ENCODE results near the gene UGT2A1.

UGT2A1 gene

DNA sequence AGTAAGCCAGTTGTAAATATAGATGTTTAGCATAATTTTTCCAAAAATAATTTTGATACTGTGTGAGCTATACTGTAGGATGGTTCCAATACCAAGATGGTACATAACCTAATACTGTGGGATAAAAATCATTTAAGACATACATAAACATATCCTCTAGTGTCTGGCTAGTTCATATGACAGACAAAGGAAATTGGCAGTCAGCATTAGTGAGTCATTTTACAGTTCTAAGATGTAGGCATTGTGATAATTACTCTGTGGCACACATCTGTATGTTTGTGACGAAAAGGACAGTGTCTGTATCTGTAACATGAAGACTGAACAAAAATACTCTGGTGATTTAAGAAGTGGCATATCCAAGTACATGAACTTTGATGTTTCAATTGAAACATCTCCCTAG, 63.2 kb downstream of the UGT2A1 start:
- no peak for DNase-seq (ENCODE audit: low read depth)

DNA sequence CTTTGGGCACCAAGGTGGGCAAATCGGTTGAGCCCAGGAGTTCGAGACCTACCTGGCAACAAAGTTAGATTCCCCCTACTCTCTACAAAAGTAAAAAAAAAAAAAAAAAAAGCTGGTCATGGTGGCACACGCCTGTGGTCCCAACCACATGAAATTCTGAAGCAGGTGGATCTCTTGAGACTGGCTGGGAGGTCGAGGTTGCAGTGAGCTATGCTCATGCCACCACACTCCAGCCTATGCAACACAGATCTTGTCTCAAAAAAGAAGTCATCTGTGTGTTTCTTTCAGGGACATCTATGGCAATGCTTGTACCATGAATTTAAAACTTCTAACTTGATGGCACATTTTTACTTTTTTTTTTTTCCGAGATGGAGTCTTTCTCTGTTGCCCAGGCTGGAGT, 68.9 kb downstream of the UGT2A1 start:
- DNase-seq (ENCODE audit: low read depth), result no peak

DNA sequence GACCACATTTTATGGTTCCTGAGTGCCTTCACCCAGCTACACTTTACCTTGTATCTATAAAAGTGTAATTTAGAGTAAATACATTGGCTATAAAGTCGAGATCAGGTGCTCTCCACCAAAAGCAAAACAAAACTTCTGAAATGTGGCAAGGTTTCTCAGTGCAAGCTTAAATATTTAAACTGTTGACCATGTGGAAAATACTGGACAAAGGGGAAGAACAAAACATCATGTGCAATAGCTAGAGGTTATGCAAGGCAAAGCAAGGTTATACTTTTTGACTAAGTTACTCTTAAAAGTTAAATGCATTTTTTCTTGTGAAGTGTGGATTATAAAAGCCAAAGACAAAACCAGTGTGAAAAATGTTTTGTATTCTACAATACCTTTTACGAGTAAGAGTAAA, 69.5 kb downstream of the UGT2A1 start:
- no peak for DNase-seq (ENCODE audit: low read depth)

DNA sequence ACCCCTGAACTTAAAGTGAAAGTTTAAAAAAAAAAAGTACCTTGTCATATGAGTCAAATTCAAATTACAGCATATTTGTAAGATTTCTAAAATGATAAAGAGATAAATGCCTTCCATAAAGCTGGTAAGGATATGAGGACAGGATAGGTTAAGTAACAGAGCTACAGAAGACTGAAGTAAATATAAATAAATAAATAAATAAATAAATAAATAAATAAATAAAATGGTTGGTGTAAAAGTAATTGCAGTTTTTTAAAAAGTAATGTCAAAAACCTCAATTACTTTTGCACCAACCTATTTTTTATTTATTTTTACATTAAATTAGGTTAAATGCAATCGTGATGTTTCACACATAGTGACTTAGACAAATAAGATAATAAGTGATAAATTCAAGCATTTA, 75.8 kb downstream of the UGT2A1 start:
- DNase-seq (ENCODE audit: low read depth), result no peak

DNA sequence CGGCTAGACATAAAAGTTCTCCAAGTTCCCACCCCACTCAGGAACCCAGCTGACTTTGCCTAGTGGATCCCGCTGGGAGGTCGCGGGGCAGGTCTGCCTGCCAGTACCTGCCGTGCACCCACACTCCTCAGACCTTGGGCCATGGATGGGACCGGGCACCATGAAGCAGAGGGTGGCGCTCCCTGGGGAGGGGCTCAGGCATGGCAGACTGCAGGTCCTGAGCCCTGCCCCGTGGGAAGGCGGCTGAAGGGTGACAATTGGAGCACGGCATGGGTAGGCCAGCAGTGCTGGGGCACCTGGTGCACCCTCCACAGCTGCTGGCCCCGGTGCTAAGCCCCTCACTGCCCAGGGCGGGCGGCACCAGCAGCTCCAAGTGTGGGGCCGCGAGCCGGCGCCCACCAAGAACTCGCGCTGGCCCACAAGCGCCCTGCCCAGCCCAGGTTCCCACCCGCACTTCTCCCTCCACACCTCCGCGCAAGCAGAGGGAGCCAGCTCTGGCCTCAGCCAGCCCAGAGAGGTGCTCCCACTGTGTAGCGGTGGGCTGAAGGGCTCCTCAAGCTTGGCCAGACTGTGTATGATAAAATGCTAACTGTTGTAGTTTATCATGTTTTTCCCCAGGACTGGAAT, 76.7 kb downstream of the UGT2A1 start:
- no peak for DNase-seq (ENCODE audit: low read depth)

DNA sequence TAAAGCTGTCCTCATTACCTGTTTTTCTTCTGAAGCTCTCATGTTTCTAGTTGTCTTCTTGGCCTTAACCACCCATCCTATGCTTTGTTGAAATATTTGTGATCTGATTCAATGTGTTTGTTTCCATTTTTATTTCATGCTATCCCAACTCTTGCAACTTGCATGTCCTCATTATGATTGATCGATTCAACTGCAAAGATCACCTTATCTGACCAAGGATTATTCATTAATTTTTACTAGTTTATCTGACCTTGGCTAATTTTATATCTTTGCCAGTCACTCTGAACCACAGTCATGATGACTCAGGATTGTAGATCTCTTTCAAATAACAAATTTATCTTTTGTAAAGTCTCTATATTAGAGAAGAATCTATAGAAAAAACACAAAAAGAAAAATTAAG, 84.3 kb downstream of the UGT2A1 start:
- no peak for DNase-seq (ENCODE audit: low read depth)

DNA sequence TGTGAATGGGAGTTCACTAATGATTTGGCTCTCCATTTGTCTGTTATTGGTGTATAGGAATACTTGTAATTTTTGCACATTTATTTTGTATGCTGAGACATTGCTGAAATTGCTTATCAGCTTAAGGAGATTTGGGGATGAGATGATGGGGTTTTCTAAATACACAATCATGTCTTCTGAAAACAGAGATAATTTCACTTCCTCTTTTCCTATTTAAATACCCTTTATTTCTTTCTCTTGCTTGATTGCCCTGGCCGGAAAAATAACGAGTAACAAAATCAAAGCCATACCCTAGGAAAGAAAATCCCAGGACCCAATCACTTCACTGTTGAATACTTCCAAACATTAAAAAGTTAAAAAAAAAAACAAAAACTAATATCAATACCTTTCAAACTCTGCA, 89.6 kb downstream of the UGT2A1 start:
- no peak for DNase-seq (ENCODE audit: low read depth)

DNA sequence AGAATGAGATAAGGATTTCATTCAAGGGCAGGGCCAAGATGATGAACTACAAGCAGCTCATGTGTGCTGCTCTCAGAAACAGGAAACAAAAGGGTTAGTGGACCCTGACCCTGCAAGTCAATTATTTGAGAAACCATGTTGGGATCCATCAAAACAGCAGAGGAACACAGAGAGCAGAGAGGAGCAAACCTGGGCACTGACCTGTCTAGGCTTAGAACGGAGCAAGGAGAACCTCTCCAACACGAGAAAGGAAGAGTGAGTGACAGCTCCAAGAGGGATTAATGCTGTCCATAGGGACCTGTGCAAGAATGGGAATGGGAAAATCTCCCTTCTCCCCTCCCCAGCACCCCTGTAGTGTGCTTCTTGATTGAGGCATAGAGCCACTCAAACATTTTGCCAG, 103.4 kb downstream of the UGT2A1 start:
- DNase-seq (ENCODE audit: low read depth), result no peak

DNA sequence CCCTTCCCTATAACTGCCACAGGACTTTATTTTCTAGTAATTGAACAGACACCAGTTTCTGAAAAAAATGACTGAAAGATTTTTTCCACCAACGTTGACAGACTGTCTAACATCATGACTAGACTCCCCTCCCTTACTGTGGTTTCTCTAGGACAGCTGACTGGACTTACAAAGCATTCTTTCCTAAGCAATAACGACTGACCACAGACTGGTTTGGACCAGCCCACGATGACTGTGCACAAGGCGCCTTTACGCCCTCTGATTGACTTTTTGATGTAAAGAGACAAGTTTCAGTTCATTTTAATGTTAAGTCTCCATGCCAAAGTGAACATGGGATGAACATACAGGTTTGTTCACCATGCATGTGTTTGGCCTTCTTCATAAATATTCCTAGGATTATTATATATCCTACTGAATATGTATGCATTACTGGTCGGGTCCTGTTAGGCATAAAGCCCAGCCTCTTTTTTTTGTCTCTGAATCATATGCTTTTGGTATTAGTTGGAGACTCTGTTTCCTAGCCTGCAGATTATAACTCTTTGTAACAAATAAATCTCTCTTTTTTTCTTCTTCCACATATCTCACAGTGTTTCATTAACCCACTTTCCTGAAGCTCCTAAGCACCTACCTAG, 106.8 kb downstream of the UGT2A1 start:
- DNase-seq (ENCODE audit: low read depth), result no peak
